Right lung (tissue), 10 donors: Measurements from ENCODE around the gene EPHA2. TPM values are rescaled to one million over a fixed set of nuclear protein-coding genes. Genes with fewer than 3 reads are reported as not detected.
"Not testable (repeated sequence)": the region's sequence is repeated elsewhere in the genome, so short reads cannot be mapped to it uniquely, and the experiment has no call there.

Experiments
- DNase-seq, 2 donors: peaks; one replicate each; pipeline ENCODE4 v3.0.0-alpha.2; 2013
- long read RNA-seq, 8 donors: transcript quantifications; one replicate each; lab custom pipeline, GENCODE V29; 2026
- polyA plus RNA-seq, 5 donors: library from polyadenylated mRNA; unstranded; fragments of 120-200 nt; gene quantifications; one replicate each; pipeline versions ENCODE4 v1.2.1 to v1.2.3, GENCODE V29; 2013; ENCODE audit warnings: inconsistent platforms in 1 of 5, low replicate concordance in 1 of 5; ENCODE audit not compliant: insufficient read length in 5 of 5, insufficient read depth in 1 of 5

Gene EPHA2
- polyA plus RNA-seq = 10 to 100 TPM; 13.6 to 34.4 (median 22.8) TPM
- long read RNA-seq, donor 1, partial matches to known transcripts = 17 of 19 reads
- long read RNA-seq, donor 1, other reads (novel, unspliced or antisense) = 0 of 19 reads
- long read RNA-seq, donor 2, partial matches to known transcripts = 0 of 2 reads
- long read RNA-seq, donor 2, other reads (novel, unspliced or antisense) = 0 of 2 reads
- long read RNA-seq, donor 3, partial matches to known transcripts = 0 of 1 reads
- long read RNA-seq, donor 3, other reads (novel, unspliced or antisense) = 0 of 1 reads
- long read RNA-seq, donor 4, partial matches to known transcripts = 0 of 1 reads
- long read RNA-seq, donor 4, other reads (novel, unspliced or antisense) = 0 of 1 reads
- long read RNA-seq, donor 5, partial matches to known transcripts = 0 of 2 reads
- long read RNA-seq, donor 5, other reads (novel, unspliced or antisense) = 0 of 2 reads
- long read RNA-seq, donor 6, transcript EPHA2-201 (17 exons, 3,964 nt) = major isoform, 6 of 7 reads
- long read RNA-seq, donor 6, partial matches to known transcripts = 0 of 7 reads
- long read RNA-seq, donor 6, other reads (novel, unspliced or antisense) = 0 of 7 reads
- long read RNA-seq, donor 7, partial matches to known transcripts = 6 of 7 reads
- long read RNA-seq, donor 7, other reads (novel, unspliced or antisense) = 0 of 7 reads
- long read RNA-seq, donor 8, partial matches to known transcripts = 0 of 1 reads
- long read RNA-seq, donor 8, other reads (novel, unspliced or antisense) = 0 of 1 reads

DNA sequence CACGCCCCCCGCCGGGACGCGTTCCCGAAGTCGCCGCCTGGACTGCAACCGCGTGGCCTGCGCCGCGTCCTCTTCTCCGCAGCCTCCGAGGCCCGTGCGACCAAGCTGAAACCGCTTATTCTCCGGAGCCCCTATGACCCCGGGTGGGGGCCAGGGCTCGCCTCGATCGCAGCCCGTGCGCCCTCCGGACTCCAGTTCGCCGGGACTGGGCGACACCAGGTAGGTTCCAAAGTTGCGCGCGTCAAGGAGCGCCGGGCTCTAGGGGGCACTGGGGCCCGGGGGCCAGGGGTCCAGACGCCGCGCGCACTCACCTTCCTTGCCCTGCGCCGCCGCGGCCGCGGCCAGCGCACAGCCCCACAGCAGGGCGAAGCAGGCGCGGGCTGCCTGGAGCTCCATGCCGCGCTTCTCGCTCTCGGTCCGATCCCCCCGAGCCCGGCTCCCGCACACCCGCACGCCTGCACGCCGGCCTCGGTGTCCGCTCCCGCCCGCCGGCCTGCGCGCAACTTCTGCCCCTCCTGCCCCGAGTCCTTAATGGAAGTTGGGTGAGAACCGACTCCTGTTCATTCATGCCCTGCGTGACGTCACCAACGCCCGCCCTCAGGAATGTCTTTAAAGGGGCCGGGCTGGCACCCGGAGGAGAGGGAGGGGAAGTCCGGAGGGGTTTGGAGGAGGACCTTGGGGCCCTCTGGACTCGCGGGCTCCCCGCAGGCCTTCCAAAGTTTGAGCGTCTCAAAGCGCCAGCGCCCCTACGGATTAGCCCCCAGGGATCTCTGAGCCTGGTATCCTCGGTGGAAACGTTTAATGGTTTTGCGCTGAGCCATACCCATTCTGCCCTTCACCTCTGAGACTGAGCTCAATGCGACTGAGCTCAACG, at the start of gene EPHA2:
Gene EPHA2, minus strand, starts transcription at position 533 of the 874 bp plus-strand sequence. Its CDS starts 137 bp downstream, at position 396.
- peak; percentile 86 to 89 for DNase-seq

DNA sequence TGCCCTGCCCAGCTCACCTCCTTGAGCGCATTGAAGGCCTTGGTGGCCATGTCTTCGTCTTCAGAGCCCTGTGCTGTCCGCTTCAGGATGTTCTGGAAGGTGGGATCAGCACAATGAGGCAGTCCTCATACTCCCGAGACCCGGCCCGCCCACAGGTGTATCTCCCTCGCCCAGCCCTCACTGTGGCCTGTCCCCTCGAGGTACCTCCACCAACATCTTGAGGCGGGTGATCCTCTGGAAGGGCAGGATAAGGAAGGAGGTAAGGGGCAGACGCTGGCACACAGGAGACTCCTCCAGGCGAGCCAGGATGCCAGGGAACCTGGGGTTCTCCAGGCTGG, 49.4 kb upstream of the EPHA2 start:
- no peak for DNase-seq

DNA sequence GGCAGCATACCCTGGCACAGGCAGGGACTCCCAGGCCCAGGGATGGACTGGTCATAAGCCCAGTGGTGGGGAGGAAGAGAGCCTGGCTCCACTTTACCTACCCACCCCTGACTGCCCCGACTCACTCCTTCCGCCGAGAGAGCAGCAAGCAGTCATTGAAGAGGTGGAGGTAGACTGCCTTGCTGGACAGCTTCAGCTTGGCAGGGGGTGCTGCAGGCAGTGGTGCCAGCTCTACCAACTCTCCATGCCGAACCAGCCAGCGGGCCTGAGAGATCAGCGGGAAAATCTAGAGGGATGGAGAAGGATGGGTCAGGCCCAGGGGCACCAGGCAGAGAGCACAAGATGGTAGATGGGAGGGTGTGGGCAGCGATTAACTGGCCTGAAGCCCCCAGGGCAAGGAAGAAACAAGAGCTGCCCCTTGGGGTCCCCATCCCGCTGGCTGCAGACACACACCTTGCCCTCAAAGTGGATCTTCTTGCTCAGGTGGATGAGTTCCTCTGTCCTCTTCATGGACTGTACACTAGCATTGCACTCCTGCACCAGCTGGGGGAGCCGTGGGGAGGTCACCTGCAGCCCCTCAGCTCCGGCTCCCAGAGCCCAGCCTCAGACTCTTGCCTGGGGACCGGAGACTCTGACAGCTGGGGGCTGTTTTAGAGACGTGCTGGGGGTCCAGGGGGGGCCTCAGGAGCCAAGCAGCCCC, 48.9 kb upstream of the EPHA2 start:
- DNase-seq = no peak

DNA sequence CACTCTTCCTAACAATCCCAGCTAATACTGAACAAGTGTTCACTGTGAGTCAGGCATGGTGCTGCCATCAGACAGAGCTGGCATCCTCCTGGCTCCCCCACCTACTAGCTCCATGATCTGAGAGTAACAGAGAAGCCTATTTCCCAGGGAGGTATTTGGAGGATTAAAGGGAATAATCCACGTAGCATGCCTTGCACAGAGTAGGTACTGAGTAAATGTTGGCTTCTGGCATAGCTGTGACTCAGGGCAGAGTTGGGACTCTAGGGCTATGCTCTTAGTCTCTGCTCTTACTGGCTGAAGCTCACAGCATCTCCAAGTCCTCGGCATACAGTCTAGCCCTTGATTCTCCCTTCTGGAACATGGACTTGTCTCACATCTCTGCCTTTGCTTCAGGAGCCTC, 48.3 kb upstream of the EPHA2 start:
- no peak for DNase-seq

DNA sequence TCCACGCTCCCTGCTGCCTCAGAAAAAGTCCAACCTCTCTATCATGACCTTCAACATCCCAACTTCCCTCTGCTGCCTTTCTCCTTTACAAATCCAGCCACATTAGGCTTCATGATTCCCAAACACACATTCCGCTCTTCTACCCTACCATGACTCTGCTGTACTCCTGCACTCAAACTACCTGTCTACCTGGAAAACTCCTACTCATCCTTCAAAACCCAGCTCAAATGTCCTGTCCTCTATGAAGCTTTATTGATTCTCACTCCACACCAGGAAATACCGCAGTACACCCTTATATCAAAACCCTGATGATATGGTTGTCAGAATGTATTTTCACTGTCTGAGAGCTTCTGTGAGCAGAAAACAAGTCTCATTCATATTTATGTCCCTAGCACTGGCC, 47.7 kb upstream of the EPHA2 start:
- no peak for DNase-seq

DNA sequence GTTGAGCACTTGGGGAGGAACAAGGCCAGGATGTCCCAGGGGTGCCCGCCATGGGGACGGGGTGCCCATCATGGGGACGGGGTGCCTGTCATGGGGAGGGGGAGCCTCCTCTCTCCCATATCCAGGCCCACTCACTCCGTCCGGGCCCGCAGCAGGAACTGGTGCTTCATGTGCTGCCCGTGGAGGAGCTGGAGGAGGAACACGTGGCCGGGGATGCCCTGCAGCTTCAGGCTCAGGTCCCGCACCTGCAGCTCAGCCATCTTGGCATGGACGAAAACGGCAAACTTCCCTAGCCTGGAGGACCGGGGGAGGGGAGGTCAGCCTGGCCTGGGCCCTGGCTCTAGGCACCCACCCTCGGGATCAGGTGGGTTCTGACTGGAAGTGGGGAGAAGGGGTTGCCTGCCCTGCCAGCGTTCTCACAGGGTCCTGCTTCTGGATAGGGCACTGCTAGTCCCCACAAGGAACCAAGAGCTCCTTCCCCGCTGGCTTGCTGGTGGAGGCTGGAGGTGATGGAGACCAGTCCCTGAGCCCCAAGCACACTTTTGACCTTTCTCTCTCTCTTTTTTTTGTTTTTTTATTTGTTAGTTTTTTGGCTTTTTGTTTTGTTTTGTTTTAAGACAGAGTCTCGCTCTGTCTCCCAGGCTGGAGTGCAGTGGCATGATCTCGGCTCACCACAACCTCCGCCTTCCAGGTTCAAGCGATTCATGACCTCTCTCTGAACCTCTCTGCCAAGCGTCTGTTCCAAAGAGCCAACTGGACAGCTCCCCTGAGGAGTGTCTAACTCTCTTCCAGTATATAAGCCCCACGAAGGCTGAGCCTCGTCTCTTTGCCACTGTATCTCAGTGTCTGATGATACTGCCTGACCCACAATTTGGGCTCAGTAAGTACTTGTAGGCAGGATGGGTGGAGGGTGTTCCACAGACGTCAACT, 46.7 kb upstream of the EPHA2 start:
- DNase-seq = no peak

DNA sequence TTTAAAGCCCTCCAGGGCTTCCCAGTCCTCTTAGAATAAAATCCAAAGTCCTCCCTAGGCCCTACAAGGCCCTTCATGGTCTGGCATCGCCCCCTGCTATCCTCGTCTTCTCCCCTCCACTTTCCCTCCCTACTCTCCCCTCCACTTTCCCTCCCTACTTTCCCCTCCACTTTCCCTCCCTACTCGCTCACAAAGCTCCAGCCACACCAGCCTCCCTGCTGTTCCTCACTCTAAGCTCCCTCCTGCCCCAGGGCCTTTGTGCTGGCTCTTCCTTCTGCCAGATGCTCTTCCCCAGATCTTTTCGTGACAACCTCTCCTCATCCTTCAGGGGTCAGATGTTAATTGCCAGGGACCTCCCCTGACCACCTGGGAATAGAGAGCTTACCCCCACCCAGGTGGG, 43.8 kb upstream of the EPHA2 start:
- no peak for DNase-seq

DNA sequence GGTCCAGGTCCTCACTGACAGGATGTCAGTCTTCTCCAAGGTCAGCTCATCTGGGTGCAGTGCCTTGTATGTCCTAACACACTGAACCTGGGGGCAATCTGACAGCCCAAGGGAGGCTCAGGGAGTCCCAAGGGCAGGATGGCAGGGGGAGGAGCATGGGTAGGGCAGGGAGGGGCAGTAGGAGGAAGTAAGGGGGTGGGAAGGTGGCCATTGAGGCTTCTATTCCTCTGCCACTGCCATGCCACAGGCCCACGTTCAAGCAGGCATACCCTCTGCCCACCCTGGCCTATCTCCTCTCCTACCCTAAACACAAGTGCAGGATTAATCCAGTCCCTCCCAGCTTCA, 43.3 kb upstream of the EPHA2 start:
- DNase-seq = no peak

DNA sequence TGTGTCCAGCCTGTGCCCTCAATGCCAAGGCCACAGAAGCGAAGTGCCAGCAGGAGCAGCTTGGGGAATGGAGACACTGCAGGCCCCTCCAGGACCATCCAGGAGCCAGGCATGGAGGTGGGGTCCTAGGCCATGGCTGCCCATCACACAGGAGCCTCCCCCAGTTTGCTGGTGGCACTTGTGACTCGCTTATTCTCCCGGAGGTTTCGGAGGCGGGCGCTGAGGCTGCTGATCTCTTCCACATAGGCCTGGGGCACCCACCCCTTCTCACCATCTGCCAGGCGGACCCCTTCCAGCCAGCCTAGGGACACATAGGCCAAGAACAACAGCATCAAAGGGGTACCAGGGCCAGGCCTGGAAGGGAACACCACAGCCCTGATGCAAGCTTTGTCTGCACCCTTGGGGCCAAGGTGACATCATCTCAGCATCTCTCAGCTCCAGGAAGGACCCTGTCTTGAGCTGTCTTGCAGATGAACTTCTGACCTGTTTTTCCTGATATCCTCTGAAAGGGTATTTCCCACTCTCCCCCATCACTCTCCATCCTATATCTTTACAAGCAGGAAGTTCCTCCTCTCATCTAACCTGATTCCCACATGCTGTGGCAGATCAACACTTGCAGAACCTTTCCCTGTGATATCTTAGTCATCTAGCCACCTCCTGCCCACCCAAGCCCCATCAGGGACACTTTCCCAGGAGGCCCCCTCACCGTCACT, 42.7 kb upstream of the EPHA2 start:
- DNase-seq = no peak

DNA sequence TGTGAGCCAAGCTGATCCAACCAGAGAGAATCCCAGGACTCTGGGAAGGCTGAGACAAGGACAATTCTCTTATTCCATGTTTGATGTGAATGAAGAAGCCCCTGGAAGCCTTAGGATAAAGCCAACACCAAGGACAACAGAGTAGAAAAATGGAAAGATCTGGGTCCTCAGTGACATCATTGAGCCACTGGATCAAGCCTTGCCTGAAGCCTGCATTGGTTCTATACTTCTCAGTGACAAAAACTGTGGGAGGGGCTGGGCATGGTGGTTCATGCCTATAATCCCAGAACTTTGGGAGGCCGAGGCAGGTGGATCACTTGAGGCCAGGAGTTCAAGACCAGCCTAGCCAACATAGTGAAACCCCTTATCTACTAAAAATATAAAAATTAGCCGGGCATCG, 41.0 kb upstream of the EPHA2 start:
- DNase-seq = no peak

DNA sequence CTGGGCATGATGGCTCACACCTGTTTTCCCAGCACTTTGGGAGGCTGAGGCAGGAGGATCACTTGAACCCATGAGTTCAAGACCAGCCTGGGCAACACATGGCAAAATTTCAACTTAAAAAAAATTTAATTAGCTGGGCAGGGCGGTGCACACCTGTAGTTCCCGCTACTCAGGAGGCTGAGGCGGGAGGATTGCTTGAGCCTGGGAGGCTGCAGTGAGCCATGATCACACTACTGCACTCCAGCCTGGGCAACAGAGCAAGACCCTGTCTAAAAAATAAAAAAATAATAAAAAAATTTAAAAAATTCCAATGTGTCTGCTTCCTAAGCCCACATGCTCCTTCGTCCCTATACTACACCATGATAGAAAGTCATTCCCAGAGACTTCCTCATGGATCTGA, 40.3 kb upstream of the EPHA2 start:
- DNase-seq = not testable (repeated sequence)

DNA sequence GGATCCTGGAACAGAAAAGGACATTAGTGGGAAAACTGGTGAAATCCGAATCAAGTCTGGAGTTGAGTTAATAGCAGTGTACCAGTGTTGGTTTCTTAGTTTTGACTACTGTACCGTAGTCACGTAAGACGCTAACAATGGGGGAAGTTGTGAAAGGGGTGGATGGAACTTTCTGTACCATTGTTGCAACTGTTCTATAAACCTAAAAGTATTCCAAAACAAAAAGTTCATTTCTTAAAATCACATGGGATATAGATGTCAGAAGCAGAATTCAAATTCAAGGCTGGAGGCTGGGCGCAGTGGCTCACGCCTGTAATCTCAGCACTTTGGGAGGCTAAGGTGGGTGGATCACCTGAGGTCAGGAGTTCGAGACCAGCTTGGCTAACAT, 39.6 kb upstream of the EPHA2 start:
- no peak for DNase-seq

DNA sequence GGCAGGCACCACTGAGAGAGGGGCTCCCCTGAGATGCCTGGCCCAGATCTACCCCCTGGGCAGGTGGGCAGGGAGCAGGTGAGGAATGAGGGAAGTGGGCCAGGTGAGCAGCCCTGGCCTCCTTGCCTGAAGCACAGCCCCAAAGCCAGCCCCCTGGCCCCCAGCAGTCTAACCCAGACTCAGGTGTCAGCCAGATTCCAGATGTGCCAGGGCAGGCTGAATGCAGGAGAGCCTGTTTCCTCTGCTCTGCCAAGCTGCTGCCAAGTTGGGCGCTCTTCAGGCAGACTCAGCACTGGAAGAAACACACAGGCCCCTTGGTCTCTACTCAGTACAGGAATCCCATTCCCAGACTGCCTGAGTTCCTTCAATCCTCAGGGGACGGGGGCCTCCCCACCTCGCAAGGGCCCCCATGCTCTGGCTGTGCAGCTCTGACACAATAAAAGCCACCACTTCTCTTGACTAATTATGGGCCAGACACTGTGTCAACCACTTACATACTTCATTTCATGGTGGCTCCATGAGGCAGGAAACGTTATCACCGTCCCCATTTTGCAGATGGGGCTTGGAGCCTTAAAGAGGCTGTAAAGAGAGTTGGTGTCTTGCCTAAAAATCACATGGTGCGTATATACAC, 36.2 kb upstream of the EPHA2 start:
- no peak for DNase-seq

DNA sequence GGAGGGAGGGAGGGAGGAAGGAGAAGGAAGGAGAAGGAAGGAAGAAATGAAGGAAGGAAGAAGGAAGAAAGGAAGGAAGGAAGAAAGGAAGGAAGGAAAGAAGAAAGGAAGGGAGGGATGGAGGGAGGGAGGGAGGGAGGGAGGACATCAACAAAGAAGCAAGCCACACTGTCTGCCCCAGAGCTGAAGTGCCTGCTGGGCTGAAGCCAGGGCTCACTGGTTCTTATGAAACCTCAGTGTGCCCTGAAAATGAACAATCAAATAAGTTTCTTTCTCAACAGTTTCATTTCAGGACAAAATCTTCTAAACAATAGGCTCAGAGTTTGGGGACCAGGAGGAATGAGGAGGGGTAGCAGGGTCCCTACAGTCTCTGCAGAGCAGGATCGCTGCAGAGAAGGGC, 35.4 kb upstream of the EPHA2 start:
- DNase-seq = no peak

DNA sequence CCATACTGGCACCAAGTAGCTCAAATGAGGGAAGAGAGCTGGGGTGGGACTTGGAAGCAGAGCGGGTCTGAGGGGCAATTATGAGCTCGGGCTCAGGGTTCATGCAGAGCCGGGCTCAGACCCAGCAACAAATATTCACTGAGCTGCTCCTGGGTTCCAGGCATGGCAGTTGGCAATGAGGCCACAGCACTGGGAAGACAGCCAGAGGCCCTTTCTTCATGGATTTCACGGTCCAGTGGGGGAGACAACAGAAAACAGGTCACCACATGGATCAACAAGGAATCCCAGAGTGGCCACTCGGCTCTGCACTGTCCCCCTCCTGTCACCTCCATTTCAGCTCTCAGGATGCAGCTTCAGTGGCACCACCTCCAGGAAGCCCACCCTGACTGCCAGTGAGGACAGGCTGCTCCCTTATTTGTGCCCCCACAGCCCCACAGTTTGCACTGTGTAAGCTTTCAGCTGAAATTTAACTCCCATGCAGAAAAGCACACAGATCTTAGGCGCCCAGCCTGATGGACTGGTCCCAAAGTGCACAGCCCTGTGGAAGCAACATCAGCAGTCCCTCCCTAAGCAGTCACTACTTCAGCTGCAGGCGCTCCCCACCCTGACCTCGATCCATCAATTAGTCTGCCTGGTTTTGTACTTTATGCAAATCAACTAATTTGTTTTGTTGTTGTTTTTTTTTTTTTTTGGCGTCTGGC, 34.2 kb upstream of the EPHA2 start:
- no peak for DNase-seq

DNA sequence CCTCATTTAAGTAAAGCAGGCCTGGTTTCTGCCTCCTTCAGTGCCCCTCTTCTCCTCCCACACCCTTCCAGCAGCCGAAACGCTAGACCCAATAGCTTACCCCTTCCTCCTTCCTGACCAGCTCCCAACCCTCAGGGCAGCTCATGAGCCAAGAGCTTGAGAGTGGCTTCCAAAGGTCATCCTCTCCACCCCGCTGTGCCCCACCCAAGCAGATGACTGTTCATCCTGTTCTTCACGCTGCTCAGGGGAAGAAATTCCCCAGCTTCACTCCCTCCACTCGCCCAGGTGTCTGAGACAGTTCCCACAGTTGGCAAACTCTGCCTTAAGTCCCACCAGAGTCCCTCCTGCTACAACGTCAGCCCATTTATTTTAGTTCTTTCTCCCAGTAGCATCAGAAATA, 33.1 kb upstream of the EPHA2 start:
- no peak for DNase-seq

DNA sequence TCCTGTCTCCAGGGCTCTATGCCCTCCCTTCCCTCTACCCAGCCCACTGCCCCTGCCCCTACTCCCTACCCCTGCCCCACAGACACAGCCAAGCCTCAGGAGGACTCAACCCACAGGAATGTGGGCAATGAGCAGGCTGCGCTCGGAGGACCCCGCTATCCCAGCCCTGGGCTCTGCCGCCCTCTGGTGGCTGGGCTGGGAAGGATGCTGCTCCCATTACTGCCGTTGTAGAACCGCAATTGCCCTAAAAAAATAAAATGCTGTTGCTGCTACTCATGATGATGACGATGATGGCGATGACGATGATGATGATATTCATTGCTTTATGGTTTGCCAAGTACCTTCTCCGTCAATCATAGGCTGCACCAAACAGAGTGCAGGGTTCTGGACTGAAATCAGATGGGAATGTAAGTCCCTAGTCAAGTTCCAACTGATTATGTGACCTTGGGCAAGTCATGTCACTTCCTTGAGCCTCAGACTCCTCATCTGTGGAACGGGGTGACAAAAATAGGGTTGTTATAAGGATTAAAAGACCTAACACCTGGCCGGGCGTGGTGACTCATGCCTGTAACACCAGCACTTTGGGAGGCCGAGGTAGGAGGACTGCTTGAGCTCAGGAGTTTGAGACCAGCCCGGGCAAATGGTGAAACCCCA, 32.0 kb upstream of the EPHA2 start:
- DNase-seq = peak; percentile 64 to 76

DNA sequence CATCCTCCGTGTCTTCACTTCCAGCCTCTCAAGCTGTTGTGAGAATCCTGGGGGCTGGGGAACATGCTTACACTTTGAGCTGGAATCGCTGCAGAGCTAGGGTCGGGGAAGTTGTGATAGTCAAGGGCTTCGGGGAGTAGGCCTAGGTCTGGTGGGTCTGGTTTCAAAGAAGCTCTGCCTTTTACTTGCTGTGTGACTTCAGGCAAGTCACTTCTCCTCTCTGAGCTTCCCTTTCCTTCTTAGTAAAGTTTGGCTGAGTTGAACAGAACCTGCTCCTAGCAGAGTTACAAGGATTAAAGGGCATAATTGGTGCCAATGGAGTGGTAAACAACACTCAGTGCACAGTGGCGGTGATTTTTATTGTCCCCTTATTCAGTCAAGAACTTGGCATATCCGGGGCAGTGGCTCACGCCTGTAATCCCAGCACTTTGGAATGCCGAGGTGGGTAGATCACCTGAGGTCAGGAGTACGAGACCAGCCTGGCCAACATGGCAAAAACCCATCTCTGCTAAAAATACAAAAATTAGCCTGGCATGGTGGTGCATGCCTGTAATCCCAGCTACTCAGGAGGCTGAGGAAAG, 30.9 kb upstream of the EPHA2 start:
- no peak for DNase-seq
